Coronary artery (tissue), 2 donors: Measurements from ENCODE around the gene CPXM1.
A peak's percentile ranks its signal among the peaks of the same experiment; 100 is the strongest.

Source experiments
- DNase-seq: peaks from one replicate; pipeline ENCODE4 v3.0.0-alpha.2; 2017; ENCODE audit warnings: low spot score
- H3K27ac ChIP-seq, 2 donors: fragments of 200-600 bp; sonication (generic); one replicate each; pipeline ENCODE4 v1.5.1; 2016 to 2019
- H3K4me3 ChIP-seq: fragments of 200-600 bp; sonication (generic); 2 replicates; pipeline ENCODE4 v1.5.1; 2016; ENCODE audit warnings: mild to moderate bottlenecking, moderate library complexity
- CTCF ChIP-seq: fragments of 200-600 bp; sonication (generic); IDR thresholded peaks from one replicate; pipeline ENCODE4 v1.5.1; 2019; ENCODE audit warnings: antibody characterized with exemption

Gene CPXM1

GRCh38 chr20:2822073-2822472 lies 21.6 kb upstream of the CPXM1 start:
- Histone ChIP-seq H3K27ac (no peak overlapping the region), H3K4me3 (no peak overlapping the region)
- peak; percentile 62 for DNase-seq
- no peak for TF ChIP-seq CTCF

- TF ChIP-seq CTCF = no peak
- Histone ChIP-seq H3K4me3 (peak overlapping the region; percentile 36), H3K27ac (no peak overlapping the region)
- DNase-seq = peak; percentile 69
Observed at GRCh38 chr20:2820896-2821869, 20.8 kb upstream of the CPXM1 start.

- H3K27ac ChIP-seq = no peak overlapping the region
- no peak for TF ChIP-seq CTCF
- peak overlapping the region; percentile 36 for H3K4me3 ChIP-seq
- DNase-seq = peak; percentile 64
Observed at GRCh38 chr20:2820084-2820895, 19.9 kb upstream of the CPXM1 start.

GRCh38 chr20:2817891-2818595 lies 17.6 kb upstream of the CPXM1 start:
- DNase-seq = peak; percentile 57
- Histone ChIP-seq H3K27ac (no peak overlapping the region), H3K4me3 (no peak overlapping the region)
- no peak for TF ChIP-seq CTCF

- TF ChIP-seq CTCF = no peak
- Histone ChIP-seq H3K4me3 (no peak overlapping the region), H3K27ac (no peak overlapping the region)
- peak; percentile 38 for DNase-seq
Observed at GRCh38 chr20:2817341-2817726, 16.9 kb upstream of the CPXM1 start.

- peak; percentile 54 for DNase-seq
- no peak for TF ChIP-seq CTCF
- H3K4me3 ChIP-seq = no peak overlapping the region
- H3K27ac ChIP-seq = no peak overlapping the region
Observed at GRCh38 chr20:2816583-2817340, 16.3 kb upstream of the CPXM1 start.
